Stimulated activated naive CD4-positive, alpha-beta T cell (primary cell): ENCODE data around the gene SYT11.
"Not testable (repeated sequence)": the region's sequence is repeated elsewhere in the genome, so short reads cannot be mapped to it uniquely, and the experiment has no call there.

ENCODE experiments used
- DNase-seq, 6 experiments: peaks; one replicate each; lab custom pipeline; 2025; lab: John Stamatoyannopoulos, UW

Gene SYT11

DNA sequence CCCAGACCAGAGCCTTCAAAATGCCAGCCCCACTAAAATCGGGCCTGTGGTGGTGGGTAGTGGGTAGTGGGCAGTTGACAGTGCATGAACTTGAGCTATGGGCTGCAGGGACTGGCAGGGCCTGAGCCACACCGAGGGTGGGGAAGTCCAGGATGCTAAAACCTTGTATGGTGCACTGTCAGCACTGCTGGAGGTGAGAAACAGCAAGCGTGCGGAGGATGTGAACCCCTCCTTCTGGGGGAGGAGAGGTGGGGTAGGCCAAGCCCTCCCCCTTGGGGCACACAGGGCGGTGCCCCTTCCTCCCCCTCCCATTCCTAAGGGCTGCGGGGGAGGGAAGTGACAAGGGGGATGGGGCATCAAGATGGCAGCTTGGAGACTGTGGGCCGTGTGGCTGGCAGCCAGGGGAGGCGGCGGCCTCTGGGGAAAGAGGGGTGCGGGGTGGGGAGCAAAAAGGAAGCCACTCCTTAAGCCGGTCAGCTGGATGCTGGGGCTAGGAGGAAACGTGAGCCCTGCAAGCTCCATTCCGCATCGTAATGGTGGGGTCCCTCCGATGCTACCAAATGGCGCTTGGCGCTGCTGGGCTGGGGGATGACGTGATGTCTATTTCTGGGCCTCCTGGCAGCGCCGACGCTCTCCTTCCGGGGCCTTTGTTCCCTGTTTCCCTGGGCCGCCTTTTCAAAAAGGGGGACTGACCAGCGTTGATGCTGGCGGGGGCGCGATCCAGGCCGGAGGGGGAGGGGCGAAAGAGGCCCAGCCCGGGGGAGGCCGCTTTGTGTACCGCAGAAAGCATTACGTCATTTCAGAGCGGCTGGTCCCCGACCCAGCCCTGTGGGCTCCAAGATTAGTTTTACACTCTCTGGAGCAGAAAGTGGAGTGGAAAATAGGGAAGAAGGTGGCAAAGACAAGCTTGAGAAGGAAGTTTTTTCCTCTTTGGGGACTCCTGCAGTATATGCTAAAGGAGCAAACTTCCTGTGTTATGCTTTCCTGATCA lies 809 bp downstream of the SYT11 start:
- DNase-seq, result peak in 1 of 6 experiments; percentile 9

DNA sequence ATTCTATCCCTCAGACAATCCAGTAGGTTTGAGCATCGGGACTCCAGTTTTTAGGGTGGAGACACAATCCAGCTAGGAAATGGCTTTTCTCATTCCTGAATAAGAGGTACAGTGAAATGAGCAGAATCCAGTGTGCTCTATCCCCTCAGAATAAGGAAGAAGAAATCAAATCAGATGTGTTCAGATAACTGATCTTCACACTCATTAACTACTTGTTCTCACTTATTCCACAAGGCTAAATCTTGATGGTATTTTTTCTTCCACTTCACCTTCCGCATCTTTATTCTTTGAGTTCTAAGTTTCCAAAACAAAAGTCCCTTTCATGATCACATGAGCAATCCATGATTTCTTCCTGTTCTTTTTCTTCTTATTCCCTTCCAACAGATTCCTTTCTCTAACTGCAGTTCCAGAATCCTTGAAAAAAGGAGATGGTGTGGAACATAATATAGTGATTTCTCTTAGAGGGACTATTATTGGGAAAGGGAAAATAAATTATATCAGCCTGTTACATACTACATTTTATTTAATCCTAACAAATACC lies 1.7 kb downstream of the SYT11 start:
- DNase-seq, result no peak

- DNase-seq, result no peak
Measured at GRCh38 chr1:155861896-155862295, 2.5 kb downstream of the SYT11 start.

GRCh38 chr1:155864393-155864792 lies 5.0 kb downstream of the SYT11 start:
- no peak for DNase-seq

GRCh38 chr1:155867766-155868165 lies 8.4 kb downstream of the SYT11 start:
- DNase-seq, result no peak

- no peak for DNase-seq
Measured at GRCh38 chr1:155871390-155871789, 12.0 kb downstream of the SYT11 start.

- no peak for DNase-seq
Measured at GRCh38 chr1:155872527-155872926, 13.2 kb downstream of the SYT11 start.

DNA sequence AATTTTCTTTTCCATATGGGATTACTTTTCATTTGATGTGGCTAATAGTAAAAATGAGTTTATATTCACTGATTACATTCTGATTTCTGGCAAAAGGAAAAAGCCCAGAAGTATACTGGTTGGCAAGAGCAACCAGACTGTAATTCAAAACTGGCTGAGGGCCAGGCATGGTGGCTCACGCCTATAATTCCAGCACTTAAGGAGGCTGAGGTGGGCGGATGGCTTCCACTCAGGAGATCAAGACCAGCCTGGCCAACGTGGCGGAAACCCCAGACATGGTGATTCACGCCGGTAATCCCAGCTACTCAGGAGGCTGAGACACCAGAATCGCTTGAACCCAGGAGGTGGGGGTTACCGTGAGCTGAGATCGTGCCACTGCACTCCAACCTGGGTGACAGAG lies 14.5 kb downstream of the SYT11 start:
- no peak for DNase-seq

GRCh38 chr1:155877945-155878344 lies 18.6 kb downstream of the SYT11 start:
- DNase-seq, result no peak

- no peak for DNase-seq
Measured at GRCh38 chr1:155880251-155880650, 20.9 kb downstream of the SYT11 start.

DNA sequence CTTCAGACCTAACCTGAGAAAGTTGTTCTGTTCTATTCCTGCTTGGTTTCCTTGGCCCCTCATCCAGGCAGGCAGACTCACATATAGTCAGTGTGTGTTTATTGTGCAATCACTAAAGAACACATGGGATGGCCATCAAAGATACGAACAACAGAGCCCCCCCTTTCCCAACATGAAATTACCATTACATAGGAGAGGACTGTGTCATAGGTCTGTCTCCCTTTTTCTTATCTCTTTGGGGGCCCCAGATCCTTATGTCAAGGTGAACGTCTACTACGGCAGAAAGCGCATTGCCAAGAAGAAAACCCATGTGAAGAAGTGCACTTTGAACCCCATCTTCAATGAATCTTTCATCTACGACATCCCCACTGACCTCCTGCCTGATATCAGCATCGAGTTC lies 21.6 kb downstream of the SYT11 start:
- DNase-seq, result no peak

DNA sequence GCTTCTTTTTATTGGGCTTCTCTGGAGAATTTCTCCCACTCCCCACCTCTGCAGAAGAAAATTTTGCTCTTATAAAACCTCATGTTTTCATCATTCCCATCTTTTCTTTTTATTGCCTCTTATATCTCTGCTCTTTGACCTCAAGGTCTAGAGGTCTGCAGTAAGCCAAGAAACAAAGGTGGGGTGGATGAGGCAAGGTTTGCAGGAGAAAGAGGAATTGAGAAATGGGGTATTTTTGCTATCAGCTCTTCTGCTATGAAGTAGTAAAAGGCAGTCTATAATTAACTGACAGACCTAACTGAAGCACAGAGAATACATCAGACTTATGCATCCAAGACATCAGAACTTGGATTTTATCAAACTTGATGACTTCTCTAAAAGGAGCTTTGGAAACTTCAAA lies 22.9 kb downstream of the SYT11 start:
- DNase-seq, result no peak

DNA sequence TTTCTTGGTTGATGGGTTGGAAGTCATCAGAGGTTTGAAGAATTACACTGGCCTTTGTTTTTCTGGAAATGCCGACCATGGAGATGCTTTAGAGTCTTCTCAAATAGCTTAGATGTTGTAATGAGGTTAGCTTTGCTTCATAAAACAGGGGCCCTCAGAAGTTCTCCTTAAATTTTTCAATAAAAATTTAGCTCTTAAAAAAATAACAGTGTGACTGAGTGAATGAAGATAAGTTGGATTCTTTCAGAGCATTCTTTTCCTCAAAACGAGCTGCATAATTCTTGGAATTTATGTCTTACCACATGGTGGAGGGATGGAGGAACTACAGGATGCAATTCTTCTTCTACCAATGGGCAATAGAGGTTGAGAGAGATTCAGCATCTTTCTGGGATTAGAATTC lies 23.4 kb downstream of the SYT11 start:
- no peak for DNase-seq

DNA sequence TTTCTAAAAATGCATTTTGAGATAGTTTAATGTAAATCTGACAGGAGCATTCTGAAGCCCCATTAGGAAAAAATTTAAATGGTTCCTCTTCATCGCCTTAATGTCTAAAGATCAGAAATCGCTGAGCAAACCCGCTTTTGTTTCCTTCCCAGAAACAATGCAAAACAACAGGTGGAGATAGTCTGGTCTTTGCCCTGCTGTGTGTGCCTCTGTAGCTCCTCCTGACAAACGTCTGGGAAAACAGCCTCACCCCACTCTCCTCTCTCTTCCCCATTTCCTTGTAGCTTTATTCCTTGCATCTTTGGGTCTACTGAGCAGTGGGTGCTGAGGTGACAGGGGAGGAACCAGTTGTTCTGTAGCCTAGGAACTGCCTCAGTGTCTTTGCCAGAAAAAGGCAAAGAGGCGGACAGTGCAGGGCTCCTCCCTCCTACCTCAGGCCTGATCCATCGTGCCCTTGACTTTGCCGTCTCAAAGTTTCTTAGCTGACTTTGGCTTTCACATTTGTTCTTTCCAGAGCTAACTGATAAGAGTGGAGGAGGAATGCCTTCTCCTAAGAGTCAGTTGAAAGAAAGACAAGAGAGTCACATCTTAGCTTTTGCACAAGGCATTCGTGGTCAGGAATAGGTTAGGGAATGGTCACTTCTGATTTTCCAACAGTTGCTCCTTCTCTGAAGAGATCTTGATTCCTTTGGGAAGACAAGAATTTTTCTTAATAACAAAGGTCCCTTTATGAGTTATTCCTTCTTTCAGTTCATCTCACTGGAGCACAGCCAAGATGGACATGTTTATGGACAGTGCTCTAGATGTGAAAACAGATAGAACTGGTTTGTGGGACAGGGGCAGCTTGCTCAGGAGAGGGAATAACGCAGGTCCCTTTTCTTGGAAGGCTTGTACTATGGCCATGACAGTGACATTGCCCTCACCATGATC lies 24.9 kb downstream of the SYT11 start:
- DNase-seq, result no peak

GRCh38 chr1:155884982-155885381 lies 25.6 kb downstream of the SYT11 start:
- no peak for DNase-seq

GRCh38 chr1:155888481-155888880 lies 29.1 kb downstream of the SYT11 start:
- no peak for DNase-seq

DNA sequence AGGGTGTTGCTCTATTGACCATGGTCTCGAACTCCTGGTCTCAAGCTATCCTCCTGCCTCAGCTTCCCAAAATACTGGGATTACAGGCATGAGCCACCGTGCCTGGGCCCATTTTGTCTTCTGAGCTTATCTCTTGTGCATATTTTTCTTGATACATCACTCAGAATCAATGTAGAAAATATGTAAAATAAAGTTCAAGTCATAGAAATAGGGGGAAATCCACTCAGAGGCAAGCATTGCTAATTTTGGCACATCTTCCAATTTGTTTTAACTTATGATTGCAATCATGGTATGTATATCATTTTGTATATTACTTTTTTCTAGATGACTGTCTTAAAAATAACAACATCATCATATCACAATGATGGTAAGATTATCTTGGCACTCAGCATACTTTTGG lies 30.2 kb downstream of the SYT11 start:
- no peak for DNase-seq

GRCh38 chr1:155890251-155890650 lies 30.9 kb downstream of the SYT11 start:
- DNase-seq, result no peak

GRCh38 chr1:155892796-155893195 lies 33.4 kb downstream of the SYT11 start:
- no peak for DNase-seq

GRCh38 chr1:155893389-155894142 lies 34.2 kb downstream of the SYT11 start:
- DNase-seq, result peak in 3 of 6 experiments; percentile 35 to 51 (median 40)

- DNase-seq, result not testable (repeated sequence)
Measured at GRCh38 chr1:155895617-155896016, 36.2 kb downstream of the SYT11 start.

DNA sequence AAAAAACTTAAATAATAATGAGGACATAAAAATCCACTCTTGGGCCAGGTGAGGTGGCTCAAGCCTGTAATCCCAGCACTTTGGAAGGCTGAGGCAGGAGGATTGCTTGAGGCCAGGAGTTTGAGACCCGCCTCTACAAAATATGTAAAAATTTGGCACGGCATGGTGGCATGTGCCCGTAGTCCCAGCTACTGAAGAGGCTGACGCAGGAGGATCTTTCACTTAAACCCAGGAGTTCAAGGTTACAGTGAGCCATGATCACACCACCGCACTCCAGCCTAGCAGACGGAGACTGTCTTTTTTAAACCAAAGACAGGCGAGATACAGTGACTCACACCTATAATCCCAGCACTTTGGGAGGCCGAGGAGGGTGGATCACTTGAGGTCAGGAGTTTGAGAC lies 37.1 kb downstream of the SYT11 start:
- not testable (repeated sequence) for DNase-seq
